Esophagus muscularis mucosa (tissue), 3 donors: ENCODE results near the gene RASSF3.

Experiments used
- POLR2A ChIP-seq: fragments of 450-650 bp; IDR thresholded peaks from one replicate; pipeline ENCODE4 v1.6.1; 2017; ENCODE audit warnings: antibody characterized with exemption, moderate library complexity, mild to moderate bottlenecking, low read depth
- POLR2AphosphoS5 ChIP-seq, 2 donors: sonication (generic); formaldehyde crosslinking; IDR thresholded peaks; one replicate each; pipeline ENCODE4 v1.6.1; 2017; ENCODE audit warnings: antibody characterized with exemption in 2 of 2
- TF ChIP-seq, protein P1 (sequence below), 3 experiments: fragments of 200-600 bp in 2 of 3; fragments of 450-650 bp in 1 of 3; sonication (generic) in 2 of 3; IDR thresholded peaks; one replicate each; pipeline ENCODE4 v1.5.1; 2017 to 2019; ENCODE audit warnings: antibody characterized with exemption in 3 of 3, mild to moderate bottlenecking in 2 of 3, moderate library complexity in 1 of 3

DNA sequence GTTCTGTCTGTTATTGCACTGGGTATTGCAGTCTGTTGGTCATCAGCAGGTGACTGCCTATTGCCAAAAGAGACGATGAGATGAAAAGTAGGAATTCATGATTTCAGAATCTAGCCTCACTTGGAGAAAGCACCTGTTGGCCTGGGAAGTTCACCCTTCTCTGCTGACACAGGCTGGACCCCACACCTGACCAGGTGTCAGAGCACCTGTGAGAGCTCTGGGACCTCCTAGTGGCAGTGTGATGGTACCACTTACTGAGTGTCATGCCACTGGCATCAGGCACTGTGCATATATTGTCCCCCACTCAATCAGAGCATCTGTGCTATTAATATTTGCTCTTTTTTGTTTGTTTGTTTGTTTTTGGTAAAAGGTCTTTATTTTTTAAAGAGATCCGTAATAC is 68.0 kb downstream of the RASSF3 start:
- TF ChIP-seq, protein P1, sequence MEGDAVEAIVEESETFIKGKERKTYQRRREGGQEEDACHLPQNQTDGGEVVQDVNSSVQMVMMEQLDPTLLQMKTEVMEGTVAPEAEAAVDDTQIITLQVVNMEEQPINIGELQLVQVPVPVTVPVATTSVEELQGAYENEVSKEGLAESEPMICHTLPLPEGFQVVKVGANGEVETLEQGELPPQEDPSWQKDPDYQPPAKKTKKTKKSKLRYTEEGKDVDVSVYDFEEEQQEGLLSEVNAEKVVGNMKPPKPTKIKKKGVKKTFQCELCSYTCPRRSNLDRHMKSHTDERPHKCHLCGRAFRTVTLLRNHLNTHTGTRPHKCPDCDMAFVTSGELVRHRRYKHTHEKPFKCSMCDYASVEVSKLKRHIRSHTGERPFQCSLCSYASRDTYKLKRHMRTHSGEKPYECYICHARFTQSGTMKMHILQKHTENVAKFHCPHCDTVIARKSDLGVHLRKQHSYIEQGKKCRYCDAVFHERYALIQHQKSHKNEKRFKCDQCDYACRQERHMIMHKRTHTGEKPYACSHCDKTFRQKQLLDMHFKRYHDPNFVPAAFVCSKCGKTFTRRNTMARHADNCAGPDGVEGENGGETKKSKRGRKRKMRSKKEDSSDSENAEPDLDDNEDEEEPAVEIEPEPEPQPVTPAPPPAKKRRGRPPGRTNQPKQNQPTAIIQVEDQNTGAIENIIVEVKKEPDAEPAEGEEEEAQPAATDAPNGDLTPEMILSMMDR (IDR thresholded peaks at IDR 0.05): no peak
- no peak for TF ChIP-seq POLR2AphosphoS5 (IDR thresholded peaks at IDR 0.05)
- TF ChIP-seq POLR2A: no peak
